CD4-positive, alpha-beta T cell (primary cell): ENCODE results near the gene RPL11. TPM values are rescaled to one million over a fixed set of nuclear protein-coding genes. Genes with fewer than 3 reads are reported as not detected.

Source experiments
- ATAC-seq: fragments of 200-7000 bp; cut with Tn5 transposase; one replicate; pipeline ENCODE4 v1.10.0; 2022; ENCODE audit warnings: mild to moderate bottlenecking; ENCODE audit not compliant: poor library complexity
- CTCF ChIA-PET: fragments of 350-600 bp; sonication (Branson Sonifier 250); formaldehyde crosslinking; loops from one replicate; lab custom pipeline; 2021; ENCODE audit warnings: antibody characterized with exemption, inconsistent platforms; lab: Charles Lee
- POLR2A ChIA-PET: fragments of 350-600 bp; sonication (Branson Sonifier 250); formaldehyde crosslinking; loops from one replicate; lab custom pipeline; 2021; ENCODE audit warnings: antibody characterized with exemption, inconsistent platforms; lab: Charles Lee
- DNase-seq, 14 experiments: peaks; one replicate each; pipeline ENCODE4 v3.0.0-alpha.2; 2013 to 2020; ENCODE audit warnings: mixed read lengths in 2 of 14
- H3K27ac ChIP-seq, 2 donors: one replicate each; pipeline versions ENCODE4 v1.5.1 to v1.7.0; 2013; ENCODE audit warnings: low read length in 2 of 2, low read depth in 1 of 2, mild to moderate bottlenecking in 1 of 2
- H3K27me3 ChIP-seq, 2 experiments: 1 replicate in 1 of 2; 2 replicates in 1 of 2; pipeline versions ENCODE4 v1.6.1 to v1.7.0; 2013; ENCODE audit warnings: low read length in 2 of 2, control low read depth in 1 of 2, mild to moderate bottlenecking in 1 of 2, moderate library complexity in 1 of 2; ENCODE audit not compliant: insufficient read depth in 2 of 2, control insufficient read depth in 1 of 2
- H3K36me3 ChIP-seq: one replicate; pipeline ENCODE4 v1.6.1; 2013; ENCODE audit warnings: low read length, control low read depth; ENCODE audit not compliant: insufficient read depth
- H3K4me1 ChIP-seq: one replicate; pipeline ENCODE4 v1.6.1; 2013; ENCODE audit warnings: low read length, control low read depth; ENCODE audit not compliant: insufficient read depth
- H3K4me3 ChIP-seq: one replicate; pipeline ENCODE4 v1.5.1; 2013; ENCODE audit warnings: mild to moderate bottlenecking, low read length, moderate library complexity
- H3K9me3 ChIP-seq, 2 experiments: 1 replicate in 1 of 2; 2 replicates in 1 of 2; pipeline versions ENCODE4 v1.6.1 to v1.7.0; 2013; ENCODE audit warnings: low read length in 2 of 2, mild to moderate bottlenecking in 2 of 2, control low read depth in 1 of 2, moderate library complexity in 1 of 2; ENCODE audit not compliant: control insufficient read depth in 1 of 2, insufficient read depth in 1 of 2
- H3K27ac Mint-ChIP-seq: one replicate; pipeline ENCODE4 v1.8.0; 2020; ENCODE audit warnings: mixed read lengths
- H3K27me3 Mint-ChIP-seq: one replicate; pipeline ENCODE4 v1.8.0; 2021; ENCODE audit warnings: mixed read lengths
- H3K36me3 Mint-ChIP-seq: one replicate; pipeline ENCODE4 v1.8.0; 2021; ENCODE audit warnings: low read depth, mixed read lengths
- H3K4me1 Mint-ChIP-seq: one replicate; pipeline ENCODE4 v1.8.0; 2021; ENCODE audit warnings: low read depth, mixed read lengths
- H3K4me3 Mint-ChIP-seq: one replicate; pipeline ENCODE4 v1.8.0; 2020; ENCODE audit warnings: mild to moderate bottlenecking, mixed read lengths
- H3K9me3 Mint-ChIP-seq: one replicate; pipeline ENCODE4 v1.8.0; 2020; ENCODE audit warnings: mixed read lengths
- intact Hi-C, 2 experiments: fragments of 100-400 bp; cut with DNase I in 1 of 2; cut with micrococcal nuclease in 1 of 2; formaldehyde crosslinking; loops; one replicate each; pipeline versions ENCODE4 v1.15.1 to v1.9.0; 2023 to 2025; cut with DNase I, micrococcal nuclease
- total RNA-seq, 174 experiments: library from RNA in 2 of 174; stranded (reverse) in 2 of 174; gene quantifications; one replicate each; pipeline ENCODE4 v1.2.3 and lab custom pipeline; 2021 to 2026
- TF ChIP-seq, protein P1 (sequence below): fragments of 200-600 bp; IDR thresholded peaks from one replicate; pipeline ENCODE4 v1.8.0; 2022; ENCODE audit warnings: antibody characterized with exemption, mild to moderate bottlenecking

The RPL11 gene
- total RNA-seq, 2 experiments from 2014 or later, result 2,191 to 2,374 TPM

- Mint-ChIP-seq H3K27me3 (no peaks in the 10 kb centered on the region), H3K9me3 (no peaks in the 10 kb centered on the region), H3K27ac (peak overlapping the region; percentile 22), H3K4me1 (peaks cover 69% of the 10 kb centered on the region), H3K36me3 (peaks cover 92% of the 10 kb centered on the region), H3K4me3 (peak overlapping the region; percentile 12)
- Histone ChIP-seq H3K9me3 (peaks cover 0 to 3% of the 10 kb centered on the region in 2 experiments), H3K4me1 (peaks cover 40% of the 10 kb centered on the region), H3K27ac (no peak overlapping the region), H3K36me3 (peaks cover 80% of the 10 kb centered on the region), H3K27me3 (no peaks in the 10 kb centered on the region), H3K4me3 (no peak overlapping the region)
- ChIA-PET CTCF (interaction anchor here (0.8 kb wide), 1 partner anchor 47 kb away, joined by 4 read pairs; the partner anchor contains the start of gene ELOA), POLR2A (no interaction called here)
- intact Hi-C loops, result no loop called here
- TF ChIP-seq, protein P1, sequence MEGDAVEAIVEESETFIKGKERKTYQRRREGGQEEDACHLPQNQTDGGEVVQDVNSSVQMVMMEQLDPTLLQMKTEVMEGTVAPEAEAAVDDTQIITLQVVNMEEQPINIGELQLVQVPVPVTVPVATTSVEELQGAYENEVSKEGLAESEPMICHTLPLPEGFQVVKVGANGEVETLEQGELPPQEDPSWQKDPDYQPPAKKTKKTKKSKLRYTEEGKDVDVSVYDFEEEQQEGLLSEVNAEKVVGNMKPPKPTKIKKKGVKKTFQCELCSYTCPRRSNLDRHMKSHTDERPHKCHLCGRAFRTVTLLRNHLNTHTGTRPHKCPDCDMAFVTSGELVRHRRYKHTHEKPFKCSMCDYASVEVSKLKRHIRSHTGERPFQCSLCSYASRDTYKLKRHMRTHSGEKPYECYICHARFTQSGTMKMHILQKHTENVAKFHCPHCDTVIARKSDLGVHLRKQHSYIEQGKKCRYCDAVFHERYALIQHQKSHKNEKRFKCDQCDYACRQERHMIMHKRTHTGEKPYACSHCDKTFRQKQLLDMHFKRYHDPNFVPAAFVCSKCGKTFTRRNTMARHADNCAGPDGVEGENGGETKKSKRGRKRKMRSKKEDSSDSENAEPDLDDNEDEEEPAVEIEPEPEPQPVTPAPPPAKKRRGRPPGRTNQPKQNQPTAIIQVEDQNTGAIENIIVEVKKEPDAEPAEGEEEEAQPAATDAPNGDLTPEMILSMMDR, result no peak
- DNase-seq, result no peak
- ATAC-seq, result no peak
These were observed 4.1 kb downstream of the RPL11 start for GRCh38 chr1:23695667-23696066.

- POLR2A ChIA-PET, result interaction anchor here (0.7 kb wide), 1 partner anchor 82 kb away, joined by 3 read pairs; the partner anchor contains the start of gene PITHD1
- H3K36me3 Mint-ChIP-seq, result peaks cover 100% of the 10 kb centered on the region
- H3K4me1 ChIP-seq, result peaks cover 36% of the 10 kb centered on the region
These were observed 4.9 kb downstream of the RPL11 start for GRCh38 chr1:23696335-23696989.

DNA sequence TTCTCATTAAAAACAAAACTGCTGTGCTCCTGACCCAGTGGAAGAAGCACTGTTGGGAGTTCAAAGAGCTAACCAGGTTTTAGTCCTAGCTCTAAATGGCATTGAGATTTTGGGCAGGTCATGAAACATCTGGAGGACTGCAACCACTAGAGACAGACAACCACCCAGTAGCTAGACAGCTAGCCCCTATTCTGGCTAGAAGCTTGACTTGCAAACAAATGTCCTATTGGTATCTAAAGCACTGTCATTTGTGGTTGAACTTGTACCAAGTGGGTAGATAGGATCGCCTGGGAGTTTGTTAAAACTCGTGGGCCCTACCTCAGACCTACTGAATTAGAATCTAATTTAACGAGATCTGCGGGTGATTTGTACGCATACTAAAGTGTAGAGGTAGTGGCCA is 6.9 kb downstream of the RPL11 start:
- Histone ChIP-seq H3K27ac (no peak overlapping the region), H3K27me3 (no peaks in the 10 kb centered on the region), H3K9me3 (peaks cover 0 to 3% of the 10 kb centered on the region in 2 experiments), H3K4me1 (peaks cover 19% of the 10 kb centered on the region), H3K36me3 (peaks cover 82% of the 10 kb centered on the region), H3K4me3 (no peak overlapping the region)
- TF ChIP-seq, protein P1, result no peak
- Mint-ChIP-seq H3K27ac (no peak overlapping the region), H3K36me3 (peaks cover 93% of the 10 kb centered on the region), H3K27me3 (no peaks in the 10 kb centered on the region), H3K9me3 (no peaks in the 10 kb centered on the region), H3K4me1 (peaks cover 54% of the 10 kb centered on the region), H3K4me3 (no peak overlapping the region)
- no peak for DNase-seq
- POLR2A ChIA-PET, result no interaction called here
- CTCF ChIA-PET, result no interaction called here
- intact Hi-C loops, result no loop called here
- no peak for ATAC-seq

More at GRCh38 chr1:23696335-23696989, 4.9 kb downstream of the RPL11 start:
- no peak overlapping the region for H3K4me3 ChIP-seq
- CTCF ChIA-PET, result no interaction called here
- Mint-ChIP-seq H3K27me3 (no peaks in the 10 kb centered on the region), H3K9me3 (no peaks in the 10 kb centered on the region), H3K27ac (peak overlapping the region; percentile 22), H3K4me1 (peaks cover 69% of the 10 kb centered on the region), H3K4me3 (peak overlapping the region; percentile 23)
- TF ChIP-seq, protein P1, result no peak
- no peak overlapping the region for H3K27ac ChIP-seq
- H3K9me3 ChIP-seq, result peaks cover 0 to 3% of the 10 kb centered on the region in 2 experiments
- H3K36me3 ChIP-seq, result peaks cover 88% of the 10 kb centered on the region
- ATAC-seq (no peak), DNase-seq (no peak)
- H3K27me3 ChIP-seq, result no peaks in the 10 kb centered on the region
- intact Hi-C loops, result no loop called here
